ENCODE measurements around the gene TAMALIN.

TAMALIN gene

GRCh38 chr12:51985154-51985835 lies 21.5 kb upstream of the TAMALIN start:
- ATAC-seq, result no peak

GRCh38 chr12:51986834-51987233 lies 19.9 kb upstream of the TAMALIN start:
- ATAC-seq, result no peak

- ATAC-seq, result no peak
These were observed 14.5 kb upstream of the TAMALIN start for GRCh38 chr12:51992246-51992645.

- ATAC-seq, result no peak
These were observed 12.3 kb upstream of the TAMALIN start for GRCh38 chr12:51994539-51994820.

- no peak for ATAC-seq
These were observed 11.8 kb upstream of the TAMALIN start for GRCh38 chr12:51994959-51995358.

GRCh38 chr12:51997136-51997535 lies 9.6 kb upstream of the TAMALIN start:
- no peak for ATAC-seq

- ATAC-seq, result no peak
These were observed 3.7 kb upstream of the TAMALIN start for GRCh38 chr12:52003016-52003550.

GRCh38 chr12:52003591-52003990 lies 3.2 kb upstream of the TAMALIN start:
- ATAC-seq, result no peak

GRCh38 chr12:52004042-52004648 lies 2.6 kb upstream of the TAMALIN start:
- no peak for ATAC-seq

GRCh38 chr12:52005218-52005902 lies 1.4 kb upstream of the TAMALIN start:
- ATAC-seq, result no peak

GRCh38 chr12:52005903-52006703 lies 643 bp upstream of the TAMALIN start:
- ATAC-seq, result no peak

GRCh38 chr12:52007158-52007921 lies 594 bp downstream of the TAMALIN start:
- peak; percentile 52 to 58 for ATAC-seq

GRCh38 chr12:52007982-52008510 lies 1.3 kb downstream of the TAMALIN start:
- no peak for ATAC-seq

GRCh38 chr12:52009081-52009751 lies 2.5 kb downstream of the TAMALIN start:
- ATAC-seq, result no peak

GRCh38 chr12:52010152-52010622 lies 3.4 kb downstream of the TAMALIN start:
- ATAC-seq, result no peak

GRCh38 chr12:52010692-52011601 lies 4.2 kb downstream of the TAMALIN start:
- ATAC-seq, result no peak

- no peak for ATAC-seq
These were observed 5.0 kb downstream of the TAMALIN start for GRCh38 chr12:52011602-52012214.

- no peak for ATAC-seq
These were observed 7.0 kb downstream of the TAMALIN start for GRCh38 chr12:52013626-52014310.

Measured in activated CD4-positive, CD25-positive, alpha-beta regulatory T cell treated with anti-CD3 and anti-CD28 coated beads, Interleukin-2, amount 50 U/mL, for 24 hours (primary cell).